Activated CD4-positive, alpha-beta memory T cell treated with anti-CD3 and anti-CD28 coated beads for 36 hours (primary cell): Measurements from ENCODE around the gene GNG4. TPM values are rescaled to one million over a fixed set of nuclear protein-coding genes. Genes with fewer than 3 reads are reported as not detected.
"Not testable (repeated sequence)": the region's sequence is repeated elsewhere in the genome, so short reads cannot be mapped to it uniquely, and the experiment has no call there.

Experiments
- CTCF ChIA-PET: fragments of 350-600 bp; sonication (Branson Sonifier 250); formaldehyde crosslinking; loops from one replicate; lab custom pipeline; 2021; ENCODE audit warnings: antibody characterized with exemption, inconsistent platforms; lab: Charles Lee
- POLR2A ChIA-PET: fragments of 350-600 bp; sonication (Branson Sonifier 250); formaldehyde crosslinking; loops from one replicate; lab custom pipeline; 2021; ENCODE audit warnings: antibody characterized with exemption; lab: Charles Lee
- DNase-seq: peaks from one replicate; pipeline ENCODE4 v3.0.0-alpha.2; 2020
- H3K27ac Mint-ChIP-seq: one replicate; pipeline ENCODE4 v1.8.0; 2021; ENCODE audit warnings: mixed read lengths
- H3K27me3 Mint-ChIP-seq: one replicate; pipeline ENCODE4 v1.8.0; 2021; ENCODE audit warnings: mixed read lengths
- H3K36me3 Mint-ChIP-seq: one replicate; pipeline ENCODE4 v1.8.0; 2021; ENCODE audit warnings: mixed read lengths
- H3K4me1 Mint-ChIP-seq: one replicate; pipeline ENCODE4 v1.8.0; 2021; ENCODE audit warnings: low read depth, mixed read lengths
- H3K4me3 Mint-ChIP-seq: one replicate; pipeline ENCODE4 v1.8.0; 2021; ENCODE audit warnings: mild to moderate bottlenecking, mixed read lengths
- H3K9me3 Mint-ChIP-seq: one replicate; pipeline ENCODE4 v1.8.0; 2021; ENCODE audit warnings: mixed read lengths
- intact Hi-C: fragments of 100-400 bp; cut with micrococcal nuclease; formaldehyde crosslinking; loops from one replicate; pipeline ENCODE4 v1.15.1; 2023
- total RNA-seq, 2 experiments: library from RNA; stranded (reverse); gene quantifications; one replicate each; pipeline ENCODE4 v1.2.3, GENCODE V29; 2021

The GNG4 gene
- total RNA-seq, 2 experiments from 2014 or later, result 0.88 to 1.8 TPM

GRCh38 chr1:235647537-235647936 lies 2.0 kb downstream of the GNG4 start:
- H3K4me1 Mint-ChIP-seq, result peaks cover 13% of the 10 kb centered on the region
- CTCF ChIA-PET, result interaction anchor here (0.6 to 1.4 kb wide), 2 partner anchors 41 to 352 kb away, joined by 4 read pairs; no protein-coding TSS in a partner anchor

GRCh38 chr1:235646463-235646862 lies 3.1 kb downstream of the GNG4 start:
- peaks cover 23% of the 10 kb centered on the region for H3K4me1 Mint-ChIP-seq
- peaks cover 41% of the 10 kb centered on the region for H3K27me3 Mint-ChIP-seq
- H3K9me3 Mint-ChIP-seq, result no peaks in the 10 kb centered on the region
- intact Hi-C loops, result loop anchor here (10.0 kb wide), 1 partner anchor 348 kb away; no protein-coding TSS in a partner anchor
- DNase-seq, result no peak
- H3K4me3 Mint-ChIP-seq, result no peak overlapping the region
- no peaks in the 10 kb centered on the region for H3K36me3 Mint-ChIP-seq
- H3K27ac Mint-ChIP-seq, result peak overlapping the region; percentile 28
- CTCF ChIA-PET, result interaction anchor here (1.4 kb wide), 1 partner anchor 353 kb away, joined by 4 read pairs; no protein-coding TSS in a partner anchor
- POLR2A ChIA-PET, result no interaction called here

More at GRCh38 chr1:235647537-235647936, 2.0 kb downstream of the GNG4 start:
- H3K4me3 Mint-ChIP-seq, H3K36me3 Mint-ChIP-seq, H3K27ac Mint-ChIP-seq, H3K9me3 Mint-ChIP-seq, POLR2A ChIA-PET, DNase-seq: not testable (repeated sequence)
- peaks cover 47% of the 10 kb centered on the region for H3K27me3 Mint-ChIP-seq
- intact Hi-C loops, result loop anchor here (10.0 kb wide), 1 partner anchor 347 kb away; no protein-coding TSS in a partner anchor

GRCh38 chr1:235644693-235645305 lies 4.8 kb downstream of the GNG4 start:
- Mint-ChIP-seq H3K36me3 (no peaks in the 10 kb centered on the region), H3K4me1 (peaks cover 36% of the 10 kb centered on the region), H3K27ac (no peak overlapping the region), H3K9me3 (no peaks in the 10 kb centered on the region), H3K4me3 (no peak overlapping the region), H3K27me3 (peaks cover 32% of the 10 kb centered on the region)
- intact Hi-C loops, result loop anchor here (10.0 kb wide), 1 partner anchor 350 kb away; no protein-coding TSS in a partner anchor
- no peak for DNase-seq
- ChIA-PET CTCF (interaction anchor here (0.7 kb wide), 1 partner anchor 131 kb away, joined by 3 read pairs; no protein-coding TSS in a partner anchor), POLR2A (no interaction called here)

GRCh38 chr1:235643837-235644692 lies 5.5 kb downstream of the GNG4 start:
- ChIA-PET POLR2A (no interaction called here), CTCF (no interaction called here)
- no peak overlapping the region for H3K27ac Mint-ChIP-seq

GRCh38 chr1:235642943-235643371 lies 6.6 kb downstream of the GNG4 start:
- Mint-ChIP-seq H3K4me3 (no peak overlapping the region), H3K4me1 (peaks cover 32% of the 10 kb centered on the region), H3K27me3 (peaks cover 22% of the 10 kb centered on the region), H3K36me3 (no peaks in the 10 kb centered on the region), H3K9me3 (no peaks in the 10 kb centered on the region), H3K27ac (peak overlapping the region; percentile 20)
- ChIA-PET CTCF (no interaction called here), POLR2A (no interaction called here)
- intact Hi-C loops, result loop anchor here (2.0 to 10.0 kb wide), 3 partner anchors 54 to 352 kb away; partner anchors contain the start of gene B3GALNT2
- DNase-seq, result no peak

More at GRCh38 chr1:235643837-235644692, 5.5 kb downstream of the GNG4 start:
- H3K9me3 Mint-ChIP-seq, result no peaks in the 10 kb centered on the region
- H3K4me1 Mint-ChIP-seq, result peaks cover 36% of the 10 kb centered on the region
- H3K36me3 Mint-ChIP-seq, result no peaks in the 10 kb centered on the region
- intact Hi-C loops, result loop anchor here (2.0 to 10.0 kb wide), 3 partner anchors 53 to 351 kb away; partner anchors contain the start of gene B3GALNT2
- H3K4me3 Mint-ChIP-seq, result no peak overlapping the region
- DNase-seq, result no peak
- H3K27me3 Mint-ChIP-seq, result peaks cover 32% of the 10 kb centered on the region

GRCh38 chr1:235642011-235642942 lies 7.3 kb downstream of the GNG4 start:
- Mint-ChIP-seq H3K4me3 (peak overlapping the region; percentile 71), H3K9me3 (no peaks in the 10 kb centered on the region), H3K27me3 (peaks cover 17% of the 10 kb centered on the region), H3K4me1 (peaks cover 32% of the 10 kb centered on the region), H3K27ac (peak overlapping the region; percentile 85), H3K36me3 (no peaks in the 10 kb centered on the region)
- DNase-seq, result peak; percentile 89
- intact Hi-C loops, result loop anchor here (2.0 to 10.0 kb wide), 3 partner anchors 55 to 353 kb away; partner anchors contain the start of gene B3GALNT2
- POLR2A ChIA-PET, result interaction anchor here (0.6 to 1.3 kb wide), 3 partner anchors 56 to 896 kb away, joined by 3 to 5 read pairs (median 5); partner anchors contain the start of gene B3GALNT2
- CTCF ChIA-PET, result interaction anchor here (1.0 to 1.4 kb wide), 2 partner anchors 15 to 137 kb away, joined by 3 to 5 read pairs; no protein-coding TSS in a partner anchor

- intact Hi-C loops, result loop anchor here (10.0 kb wide), 1 partner anchor 354 kb away; no protein-coding TSS in a partner anchor
- ChIA-PET CTCF (no interaction called here), POLR2A (interaction anchor here (1.0 to 1.3 kb wide), 2 partner anchors 8 to 136 kb away, joined by 4 to 5 read pairs; partner anchors contain the start of gene B3GALNT2)
- no peaks in the 10 kb centered on the region for H3K36me3 Mint-ChIP-seq
- no peak for DNase-seq
- no peak overlapping the region for H3K27ac Mint-ChIP-seq
- H3K4me1 Mint-ChIP-seq, result peaks cover 32% of the 10 kb centered on the region
- no peaks in the 10 kb centered on the region for H3K9me3 Mint-ChIP-seq
- no peak overlapping the region for H3K4me3 Mint-ChIP-seq
- peaks cover 5% of the 10 kb centered on the region for H3K27me3 Mint-ChIP-seq
These were observed 9.0 kb downstream of the GNG4 start for GRCh38 chr1:235640580-235640979.

GRCh38 chr1:235639226-235640205 lies 10.1 kb downstream of the GNG4 start:
- Mint-ChIP-seq H3K27ac (no peak overlapping the region), H3K4me1 (peaks cover 32% of the 10 kb centered on the region), H3K9me3 (no peaks in the 10 kb centered on the region), H3K27me3 (peaks cover 5% of the 10 kb centered on the region), H3K36me3 (no peaks in the 10 kb centered on the region), H3K4me3 (no peak overlapping the region)
- DNase-seq, result no peak
- CTCF ChIA-PET, result interaction anchor here (1.4 kb wide), 1 partner anchor 38 kb away, joined by 4 read pairs; no protein-coding TSS in a partner anchor
- POLR2A ChIA-PET, result interaction anchor here (0.5 kb wide), 2 partner anchors 64 to 153 kb away, joined by 3 read pairs; no protein-coding TSS in a partner anchor
- intact Hi-C loops, result loop anchor here (10.0 kb wide), 1 partner anchor 355 kb away; no protein-coding TSS in a partner anchor

GRCh38 chr1:235638612-235639011 lies 11.0 kb downstream of the GNG4 start:
- CTCF ChIA-PET, H3K27me3 Mint-ChIP-seq, H3K9me3 Mint-ChIP-seq, POLR2A ChIA-PET, DNase-seq, intact Hi-C loops, H3K36me3 Mint-ChIP-seq, H3K27ac Mint-ChIP-seq, H3K4me3 Mint-ChIP-seq: not testable (repeated sequence)
- H3K4me1 Mint-ChIP-seq, result peaks cover 32% of the 10 kb centered on the region
